ENCODE results near the gene PRDM12. TPM values are rescaled to one million over a fixed set of nuclear protein-coding genes. Genes with fewer than 3 reads are reported as not detected.
A peak's percentile ranks its signal among the peaks of the same experiment; 100 is the strongest.

The PRDM12 gene
- total RNA-seq, 1 donor from 2014 or later, result not detected

DNA sequence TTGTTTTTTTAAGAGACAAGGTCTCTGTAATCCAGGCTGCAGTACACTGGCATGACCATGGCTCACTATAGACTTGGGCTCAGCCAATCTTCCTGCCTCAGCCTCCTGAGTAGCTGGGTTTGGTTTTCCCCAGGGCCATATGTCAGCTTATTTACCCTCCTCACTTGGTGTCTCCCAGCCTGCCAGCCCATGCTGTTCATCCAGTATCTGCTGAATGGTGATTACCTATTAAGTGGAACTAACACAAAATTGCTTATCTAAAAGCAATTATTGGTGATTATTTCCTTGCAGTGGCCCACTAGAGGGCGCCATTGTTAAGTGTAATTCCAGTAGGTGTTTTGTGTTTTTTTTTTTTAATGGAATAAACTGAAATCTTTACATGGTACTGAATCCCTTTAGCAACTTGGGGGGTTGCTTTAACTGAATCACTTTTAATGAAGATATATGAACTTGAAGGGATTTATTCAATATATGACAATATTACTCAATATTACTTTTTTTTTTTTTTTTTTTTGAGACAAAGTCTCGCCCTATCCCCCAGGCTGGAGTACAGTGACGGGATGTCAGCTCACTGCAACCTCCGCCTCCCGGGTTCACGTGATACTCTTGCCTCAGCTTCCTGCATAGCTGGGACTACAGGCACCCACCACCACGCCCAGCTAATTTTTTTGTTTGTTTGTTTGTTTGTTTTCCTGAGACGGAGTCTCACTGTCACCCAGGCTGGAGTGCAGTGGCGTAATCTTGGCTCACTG is 43.0 kb downstream of the PRDM12 start:
- DNase-seq, result no peak
- H3K9me3 Mint-ChIP-seq, result no peaks in the 10 kb centered on the region
- peaks cover 38% of the 10 kb centered on the region for H3K36me3 Mint-ChIP-seq (ENCODE audit: low read depth)
- TF ChIP-seq, protein P1, sequence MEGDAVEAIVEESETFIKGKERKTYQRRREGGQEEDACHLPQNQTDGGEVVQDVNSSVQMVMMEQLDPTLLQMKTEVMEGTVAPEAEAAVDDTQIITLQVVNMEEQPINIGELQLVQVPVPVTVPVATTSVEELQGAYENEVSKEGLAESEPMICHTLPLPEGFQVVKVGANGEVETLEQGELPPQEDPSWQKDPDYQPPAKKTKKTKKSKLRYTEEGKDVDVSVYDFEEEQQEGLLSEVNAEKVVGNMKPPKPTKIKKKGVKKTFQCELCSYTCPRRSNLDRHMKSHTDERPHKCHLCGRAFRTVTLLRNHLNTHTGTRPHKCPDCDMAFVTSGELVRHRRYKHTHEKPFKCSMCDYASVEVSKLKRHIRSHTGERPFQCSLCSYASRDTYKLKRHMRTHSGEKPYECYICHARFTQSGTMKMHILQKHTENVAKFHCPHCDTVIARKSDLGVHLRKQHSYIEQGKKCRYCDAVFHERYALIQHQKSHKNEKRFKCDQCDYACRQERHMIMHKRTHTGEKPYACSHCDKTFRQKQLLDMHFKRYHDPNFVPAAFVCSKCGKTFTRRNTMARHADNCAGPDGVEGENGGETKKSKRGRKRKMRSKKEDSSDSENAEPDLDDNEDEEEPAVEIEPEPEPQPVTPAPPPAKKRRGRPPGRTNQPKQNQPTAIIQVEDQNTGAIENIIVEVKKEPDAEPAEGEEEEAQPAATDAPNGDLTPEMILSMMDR (IDR thresholded peaks at IDR 0.05), result peak; percentile 27
- ChIA-PET POLR2A (interaction anchor here (0.6 to 1.3 kb wide), 4 partner anchors 12 to 101 kb away, joined by 3 to 9 read pairs (median 4); partner anchors contain the start of gene EXOSC2), CTCF (interaction anchor here (0.7 to 4.0 kb wide), 15 partner anchors 12 to 340 kb away, joined by 3 to 17 read pairs (median 3); partner anchors contain the start of gene EXOSC2)
- H3K4me3 Mint-ChIP-seq, result no peak overlapping the region
- intact Hi-C loops (cut with micrococcal nuclease), result loop anchor here (1.0 to 2.0 kb wide), 5 partner anchors 63 to 339 kb away; no protein-coding TSS in a partner anchor
- no peak overlapping the region for H3K27ac Mint-ChIP-seq
- no peaks in the 10 kb centered on the region for H3K27me3 Mint-ChIP-seq
- peak; percentile 18 for ATAC-seq (ENCODE audit: low read depth)
- H3K4me1 Mint-ChIP-seq, result peaks cover 2% of the 10 kb centered on the region

DNA sequence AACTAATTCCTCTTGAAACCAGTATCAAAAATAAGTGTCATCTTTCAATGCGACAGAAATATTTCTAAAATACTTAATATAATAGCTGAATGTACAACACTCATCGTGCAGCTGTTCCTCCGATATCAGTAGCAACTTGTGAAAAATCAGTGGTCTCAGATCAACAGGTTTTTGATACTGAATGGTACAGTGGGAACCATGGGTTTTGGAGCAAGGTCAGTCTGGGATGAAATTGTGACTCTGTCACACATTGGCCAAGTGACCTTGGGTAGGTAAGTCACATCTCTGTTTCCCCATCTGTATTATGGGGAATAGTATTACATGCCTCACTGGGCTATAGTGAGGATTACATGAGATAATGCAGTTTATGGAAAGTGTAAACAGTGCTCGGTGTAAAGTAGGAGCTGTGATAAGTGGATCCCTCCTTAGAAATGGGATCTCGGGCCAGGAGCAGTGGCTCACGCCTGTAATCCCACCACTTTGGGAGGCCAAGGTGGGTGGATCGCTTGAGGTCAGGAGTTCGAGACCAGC is 46.5 kb downstream of the PRDM12 start:
- H3K36me3 Mint-ChIP-seq (ENCODE audit: low read depth), result peaks cover 9% of the 10 kb centered on the region
- TF ChIP-seq, protein P1 (IDR thresholded peaks at IDR 0.05), result no peak
- POLR2A ChIA-PET, result interaction anchor here (1.0 kb wide), 1 partner anchor 15 kb away, joined by 6 read pairs; no protein-coding TSS in a partner anchor
- peaks cover 29% of the 10 kb centered on the region for H3K4me1 Mint-ChIP-seq
- DNase-seq, result no peak
- no peak for ATAC-seq (ENCODE audit: low read depth)
- H3K4me3 Mint-ChIP-seq, result no peak overlapping the region
- H3K9me3 Mint-ChIP-seq, result no peaks in the 10 kb centered on the region
- CTCF ChIA-PET, result interaction anchor here (1.0 to 1.1 kb wide), 2 partner anchors 10 to 335 kb away, joined by 3 to 5 read pairs; no protein-coding TSS in a partner anchor
- no peak overlapping the region for H3K27ac Mint-ChIP-seq
- H3K27me3 Mint-ChIP-seq, result no peaks in the 10 kb centered on the region
- intact Hi-C loops (cut with micrococcal nuclease), result no loop called here

DNA sequence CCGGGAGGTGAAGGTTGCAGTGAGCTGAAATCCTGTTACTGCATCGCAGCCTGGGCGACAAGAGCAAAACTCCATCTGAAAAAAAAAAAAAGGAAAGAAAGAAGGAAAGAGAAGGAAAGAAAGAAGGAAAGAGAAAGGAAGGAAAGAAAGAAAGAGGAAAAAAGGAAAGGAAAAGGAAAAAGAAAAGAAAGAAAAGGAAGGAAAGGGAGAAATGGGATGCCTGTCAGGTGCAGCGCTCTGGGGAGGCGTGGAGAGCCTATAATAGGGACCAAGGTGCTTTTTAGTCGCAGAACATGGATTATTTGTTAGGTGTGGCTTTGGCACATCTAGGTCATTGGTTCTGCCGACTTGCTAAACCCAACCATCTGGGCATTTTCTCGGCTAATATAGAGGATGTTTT is 47.1 kb downstream of the PRDM12 start:
- POLR2A ChIA-PET, result interaction anchor here (1.0 kb wide), 1 partner anchor 16 kb away, joined by 6 read pairs; no protein-coding TSS in a partner anchor
- H3K4me3 Mint-ChIP-seq, result peak overlapping the region; percentile 38
- TF ChIP-seq, protein P1 (IDR thresholded peaks at IDR 0.05), result no peak
- peaks cover 34% of the 10 kb centered on the region for H3K4me1 Mint-ChIP-seq
- DNase-seq, result no peak
- H3K27ac Mint-ChIP-seq, result no peak overlapping the region
- CTCF ChIA-PET, result interaction anchor here (1.0 kb wide), 1 partner anchor 11 kb away, joined by 5 read pairs; no protein-coding TSS in a partner anchor
- H3K36me3 Mint-ChIP-seq (ENCODE audit: low read depth), result peaks cover 5% of the 10 kb centered on the region
- no peak for ATAC-seq (ENCODE audit: low read depth)
- no peaks in the 10 kb centered on the region for H3K27me3 Mint-ChIP-seq
- intact Hi-C loops (cut with micrococcal nuclease), result no loop called here
- H3K9me3 Mint-ChIP-seq, result no peaks in the 10 kb centered on the region

DNA sequence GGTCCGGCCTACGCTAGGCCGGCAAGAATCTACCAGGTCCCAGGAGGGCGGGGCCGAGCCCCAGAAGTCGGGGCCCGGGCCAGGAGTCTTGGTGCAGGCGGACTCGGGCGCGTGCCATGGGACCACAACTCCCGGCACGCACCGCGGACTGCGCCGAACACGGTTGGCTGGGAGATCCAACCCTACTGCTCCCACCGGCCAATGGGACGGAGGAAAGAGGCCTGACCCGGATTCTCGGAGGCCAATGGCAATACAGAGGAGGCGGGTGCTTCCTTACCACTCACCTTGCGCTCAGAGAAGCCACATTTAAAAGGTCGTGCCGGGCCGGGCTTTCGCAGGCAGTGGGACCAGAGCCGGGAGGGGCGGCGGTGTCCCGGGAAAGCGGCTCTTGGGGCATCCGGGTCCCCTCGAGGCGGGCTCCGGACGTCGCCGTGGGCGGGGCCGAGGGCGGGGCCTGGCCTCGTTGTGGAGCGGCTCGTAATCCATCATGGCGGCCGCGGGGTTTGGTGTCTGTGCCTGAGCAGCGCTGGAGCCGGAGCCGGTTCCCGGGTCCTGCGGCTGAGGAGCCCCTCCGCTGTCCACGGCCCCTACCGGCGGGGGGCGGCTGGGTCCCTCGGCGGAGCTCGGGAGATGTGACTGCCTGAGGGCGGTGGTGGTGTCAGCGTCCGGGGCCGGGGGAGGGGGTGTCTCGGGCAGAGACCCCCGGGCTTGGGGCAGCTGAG is 48.3 kb downstream of the PRDM12 start:
- H3K4me1 Mint-ChIP-seq, result peaks cover 34% of the 10 kb centered on the region
- peak overlapping the region; percentile 88 for H3K27ac Mint-ChIP-seq
- H3K9me3 Mint-ChIP-seq, result no peaks in the 10 kb centered on the region
- H3K4me3 Mint-ChIP-seq, result peak overlapping the region; percentile 90
- intact Hi-C loops (cut with micrococcal nuclease), result loop anchor here (1.0 kb wide), 3 partner anchors 19 to 413 kb away; partner anchors contain the start of genes EXOSC2 and NUP214
- ChIA-PET CTCF (interaction anchor here (1.0 to 2.7 kb wide), 3 partner anchors 11 to 157 kb away, joined by 3 to 8 read pairs (median 3); no protein-coding TSS in a partner anchor), POLR2A (interaction anchor here (0.5 to 1.7 kb wide), 4 partner anchors 19 to 722 kb away, joined by 3 to 9 read pairs (median 6); partner anchors contain the start of gene EXOSC2)
- H3K36me3 Mint-ChIP-seq (ENCODE audit: low read depth), result peaks cover 3% of the 10 kb centered on the region
- H3K27me3 Mint-ChIP-seq, result no peaks in the 10 kb centered on the region
- TF ChIP-seq, protein P1 (IDR thresholded peaks at IDR 0.05), result no peak
- ATAC-seq (ENCODE audit: low read depth) (peak; percentile 97), DNase-seq (peak; percentile 92)
